LNCAP (cell line): ENCODE measurements around the gene ITGA7.

Experiments
- CTCF ChIP-seq: fragments of 450-650 bp; IDR thresholded peaks from 2 replicates; pipeline ENCODE4 v1.5.1; 2017; ENCODE audit warnings: mild to moderate bottlenecking

ITGA7 gene

GRCh38 chr12:55737581-55738122, 29.9 kb upstream of the ITGA7 start:
- TF ChIP-seq CTCF = no peak

- peak; percentile 69 for TF ChIP-seq CTCF
Measured at GRCh38 chr12:55736780-55737580, 29.3 kb upstream of the ITGA7 start.

- no peak for TF ChIP-seq CTCF
Measured at GRCh38 chr12:55736076-55736475, 28.4 kb upstream of the ITGA7 start.

GRCh38 chr12:55734595-55734994, 26.9 kb upstream of the ITGA7 start:
- TF ChIP-seq CTCF = no peak

- TF ChIP-seq CTCF = no peak
Measured at GRCh38 chr12:55733858-55734257, 26.2 kb upstream of the ITGA7 start.

GRCh38 chr12:55733021-55733555, 25.4 kb upstream of the ITGA7 start:
- TF ChIP-seq CTCF = no peak

- TF ChIP-seq CTCF = no peak
Measured at GRCh38 chr12:55732288-55732687, 24.6 kb upstream of the ITGA7 start.
